Measurements from ENCODE around the gene CACNA1C. TPM values are rescaled to one million over a fixed set of nuclear protein-coding genes. Genes with fewer than 3 reads are reported as not detected.
"Not testable (repeated sequence)": the region's sequence is repeated elsewhere in the genome, so short reads cannot be mapped to it uniquely, and the experiment has no call there.

Gene CACNA1C
- total RNA-seq, 4 donors from 2014 or later, result 2.0 to 4.2 (median 2.5) TPM

DNA sequence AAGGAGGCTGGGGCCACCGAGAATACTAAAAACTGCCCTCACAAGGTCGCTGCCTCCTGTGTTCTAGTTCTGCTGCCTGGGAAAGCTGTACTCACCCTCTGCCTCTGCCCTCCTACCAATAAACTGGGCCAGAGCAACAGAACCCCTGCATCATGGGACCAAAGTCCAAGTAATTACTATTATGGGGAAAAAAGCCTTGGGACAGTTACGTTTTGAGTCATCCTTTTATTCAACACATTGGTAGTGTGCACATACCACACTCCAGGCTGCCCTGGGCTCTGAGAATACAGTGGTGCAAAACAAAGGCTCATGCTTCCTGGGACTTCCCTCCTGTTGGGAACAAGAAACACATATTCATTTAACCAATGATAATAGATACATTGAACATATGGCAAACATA is 49.0 kb downstream of the CACNA1C start:
- Histone ChIP-seq H3K9me3 (no peaks in the 10 kb centered on the region), H3K36me3 (no peaks in the 10 kb centered on the region), H3K4me1 (no peaks in the 10 kb centered on the region), H3K4me3 (replicated peaks in 1 of 3) (no peak overlapping the region), H3K27me3 (no peaks in the 10 kb centered on the region), H3K27ac (no peak overlapping the region)
- no peak for DNase-seq
- intact Hi-C loops (cut with DNase I), result no loop called here
- 42 to 81% methylated on average over 3 of the region's 3 CpGs for WGBS, 2 donors
- TF ChIP-seq POLR2A (IDR thresholded peaks at IDR 0.05), result no peak
- TF ChIP-seq, protein P1, sequence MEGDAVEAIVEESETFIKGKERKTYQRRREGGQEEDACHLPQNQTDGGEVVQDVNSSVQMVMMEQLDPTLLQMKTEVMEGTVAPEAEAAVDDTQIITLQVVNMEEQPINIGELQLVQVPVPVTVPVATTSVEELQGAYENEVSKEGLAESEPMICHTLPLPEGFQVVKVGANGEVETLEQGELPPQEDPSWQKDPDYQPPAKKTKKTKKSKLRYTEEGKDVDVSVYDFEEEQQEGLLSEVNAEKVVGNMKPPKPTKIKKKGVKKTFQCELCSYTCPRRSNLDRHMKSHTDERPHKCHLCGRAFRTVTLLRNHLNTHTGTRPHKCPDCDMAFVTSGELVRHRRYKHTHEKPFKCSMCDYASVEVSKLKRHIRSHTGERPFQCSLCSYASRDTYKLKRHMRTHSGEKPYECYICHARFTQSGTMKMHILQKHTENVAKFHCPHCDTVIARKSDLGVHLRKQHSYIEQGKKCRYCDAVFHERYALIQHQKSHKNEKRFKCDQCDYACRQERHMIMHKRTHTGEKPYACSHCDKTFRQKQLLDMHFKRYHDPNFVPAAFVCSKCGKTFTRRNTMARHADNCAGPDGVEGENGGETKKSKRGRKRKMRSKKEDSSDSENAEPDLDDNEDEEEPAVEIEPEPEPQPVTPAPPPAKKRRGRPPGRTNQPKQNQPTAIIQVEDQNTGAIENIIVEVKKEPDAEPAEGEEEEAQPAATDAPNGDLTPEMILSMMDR (IDR thresholded peaks at IDR 0.05), result no peak

DNA sequence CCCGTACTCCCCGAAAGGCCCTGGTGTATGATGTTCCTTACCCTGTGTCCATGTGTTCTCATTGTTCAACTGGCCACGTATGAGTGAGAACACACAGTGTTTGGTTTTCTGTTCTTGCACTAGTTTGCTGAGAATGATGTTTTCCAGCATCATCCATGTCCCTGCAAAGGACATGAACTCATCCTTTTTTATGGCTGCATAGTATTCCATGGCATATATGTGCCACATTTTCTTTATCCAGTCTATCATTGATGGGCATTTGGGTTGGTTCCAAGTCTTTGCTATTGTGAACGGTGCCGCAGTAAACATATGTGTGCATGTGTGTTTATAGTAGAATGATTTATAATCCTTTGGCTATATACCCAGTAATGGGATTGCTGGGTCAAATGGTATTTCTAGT is 49.9 kb downstream of the CACNA1C start:
- H3K27me3 ChIP-seq; DNase-seq; H3K4me1 ChIP-seq; H3K4me3 ChIP-seq (replicated peaks in 1 of 3); H3K36me3 ChIP-seq; H3K9me3 ChIP-seq; H3K27ac ChIP-seq; intact Hi-C loops (cut with DNase I): not testable (repeated sequence)
- 81 to 97% methylated on average over 5 of the region's 5 CpGs for WGBS, 2 donors

DNA sequence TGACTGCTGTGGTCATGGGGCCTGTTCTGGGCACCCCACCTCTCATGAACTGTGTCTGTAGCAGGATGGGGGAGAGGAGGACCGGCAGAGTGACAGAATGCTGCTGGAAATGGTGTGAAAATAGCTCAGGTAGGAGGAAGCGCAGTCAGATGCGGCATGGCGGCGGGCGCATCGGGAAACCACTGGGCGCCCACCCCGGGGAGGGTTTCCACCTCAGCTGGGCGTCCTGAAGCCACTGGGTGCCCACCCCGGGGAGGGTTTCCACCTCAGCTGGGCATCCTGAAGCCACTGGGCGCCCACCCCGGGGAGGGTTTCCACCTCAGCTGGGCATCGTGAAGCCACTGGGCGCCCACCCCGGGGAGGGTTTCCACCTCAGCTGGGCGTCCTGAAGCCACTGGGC is 52.6 kb downstream of the CACNA1C start:
- H3K36me3 ChIP-seq; intact Hi-C loops (cut with DNase I); DNase-seq; H3K27ac ChIP-seq; H3K9me3 ChIP-seq; H3K4me1 ChIP-seq; H3K27me3 ChIP-seq; H3K4me3 ChIP-seq (replicated peaks in 1 of 3): not testable (repeated sequence)
- WGBS, 2 donors, result 89 to 94% methylated on average over 10 to 13 of the region's 17 CpGs

DNA sequence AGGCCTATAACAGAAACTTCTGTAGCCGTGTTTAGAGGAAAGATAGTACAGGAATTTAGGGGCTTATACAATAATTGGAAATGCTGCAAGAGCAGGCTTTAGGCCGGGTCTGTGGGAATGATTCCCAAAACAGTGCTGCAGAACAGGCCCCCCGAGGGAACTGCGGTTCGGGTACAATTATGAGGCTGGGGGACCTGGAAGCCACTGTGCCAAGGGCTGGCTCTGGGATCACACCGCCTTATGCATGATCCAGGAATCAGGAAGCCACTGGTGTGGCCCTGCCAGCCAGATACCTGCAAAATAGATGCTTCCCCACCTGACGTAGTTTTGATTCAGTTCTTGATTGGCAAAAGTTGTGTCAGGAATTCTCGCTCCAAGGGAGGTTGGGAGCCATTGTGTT is 55.4 kb downstream of the CACNA1C start:
- no peak for DNase-seq
- Histone ChIP-seq H3K9me3 (no peaks in the 10 kb centered on the region), H3K36me3 (no peaks in the 10 kb centered on the region), H3K27me3 (no peaks in the 10 kb centered on the region), H3K4me3 (replicated peaks in 1 of 3) (no peak overlapping the region), H3K27ac (no peak overlapping the region), H3K4me1 (no peaks in the 10 kb centered on the region)
- WGBS, 2 donors, result 91% methylated on average over 7 to 8 of the region's 8 CpGs
- TF ChIP-seq, protein P1 (IDR thresholded peaks at IDR 0.05), result no peak
- no peak for TF ChIP-seq POLR2A (IDR thresholded peaks at IDR 0.05)
- intact Hi-C loops (cut with DNase I), result no loop called here

DNA sequence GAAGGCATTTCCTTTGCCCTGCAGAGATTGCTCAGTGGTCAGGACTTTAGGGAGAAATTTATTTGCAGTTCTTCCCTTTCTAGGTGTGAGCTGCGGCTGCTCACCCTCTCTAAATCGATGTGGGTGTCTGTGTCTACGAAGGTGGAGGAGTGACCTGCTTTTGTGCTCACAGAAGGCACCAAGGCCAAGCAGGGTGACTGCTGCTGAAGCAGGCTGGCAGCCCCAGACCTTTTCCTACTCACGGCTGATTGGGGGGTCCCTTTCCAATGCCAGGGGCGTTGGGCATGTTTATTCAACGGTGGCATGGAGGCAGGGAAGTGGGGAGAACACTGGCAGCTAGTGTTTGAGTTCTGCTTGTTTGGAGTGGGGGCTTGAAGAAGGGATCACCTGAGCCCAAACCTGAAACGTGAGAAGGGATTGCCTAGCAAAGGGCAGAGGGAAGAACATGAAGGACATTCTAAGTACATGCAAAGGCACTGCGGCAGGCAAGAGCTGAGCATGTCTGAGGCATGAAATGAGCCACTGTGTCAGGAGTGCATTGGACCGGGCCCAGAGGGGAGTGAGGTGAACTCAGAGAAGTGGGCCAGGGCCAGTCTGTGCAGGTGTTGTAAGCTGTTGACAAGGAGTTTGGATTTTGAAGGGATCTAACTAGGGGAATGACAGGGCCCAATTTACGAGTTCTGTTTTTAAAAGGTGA is 56.3 kb downstream of the CACNA1C start:
- intact Hi-C loops (cut with DNase I), result no loop called here
- Histone ChIP-seq H3K4me3 (replicated peaks in 1 of 3) (no peak overlapping the region), H3K36me3 (no peaks in the 10 kb centered on the region), H3K27ac (no peak overlapping the region), H3K9me3 (no peaks in the 10 kb centered on the region), H3K4me1 (peaks cover 0 to 9% of the 10 kb centered on the region in 2 donors), H3K27me3 (no peaks in the 10 kb centered on the region)
- DNase-seq, result no peak
- WGBS, 2 donors, result 78 to 84% methylated on average over 9 to 10 of the region's 10 CpGs
- TF ChIP-seq, protein P1 (IDR thresholded peaks at IDR 0.05), result no peak
- no peak for TF ChIP-seq POLR2A (IDR thresholded peaks at IDR 0.05)

DNA sequence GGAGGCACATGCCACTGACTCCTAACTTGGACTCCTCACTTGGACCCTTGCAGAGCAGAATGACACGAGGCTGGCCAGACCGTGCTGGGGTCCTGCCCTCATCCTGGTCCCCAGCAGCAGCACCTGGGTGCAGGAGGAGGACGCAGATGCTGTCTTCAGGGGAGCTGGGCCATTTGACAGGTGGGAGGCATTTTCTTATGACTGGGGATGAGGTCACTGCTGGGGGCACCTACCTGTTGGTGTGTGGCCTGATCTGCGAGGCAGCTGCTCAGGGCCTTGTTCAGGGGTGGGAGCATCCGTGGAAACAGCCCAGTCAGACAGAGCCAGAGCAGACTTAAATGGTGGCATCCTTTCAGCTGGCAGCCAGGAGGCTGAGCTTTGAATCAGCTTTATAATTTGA is 57.3 kb downstream of the CACNA1C start:
- TF ChIP-seq POLR2A (IDR thresholded peaks at IDR 0.05), result no peak
- WGBS, 2 donors, result 87 to 97% methylated on average over 4 to 5 of the region's 5 CpGs
- Histone ChIP-seq H3K9me3 (no peaks in the 10 kb centered on the region), H3K4me3 (replicated peaks in 1 of 3) (no peak overlapping the region), H3K4me1 (peaks cover 0 to 9% of the 10 kb centered on the region in 2 donors), H3K27me3 (no peaks in the 10 kb centered on the region), H3K36me3 (no peaks in the 10 kb centered on the region), H3K27ac (no peak overlapping the region)
- intact Hi-C loops (cut with DNase I), result no loop called here
- DNase-seq, result no peak
